ENCODE results near the gene MFSD12.

DNA sequence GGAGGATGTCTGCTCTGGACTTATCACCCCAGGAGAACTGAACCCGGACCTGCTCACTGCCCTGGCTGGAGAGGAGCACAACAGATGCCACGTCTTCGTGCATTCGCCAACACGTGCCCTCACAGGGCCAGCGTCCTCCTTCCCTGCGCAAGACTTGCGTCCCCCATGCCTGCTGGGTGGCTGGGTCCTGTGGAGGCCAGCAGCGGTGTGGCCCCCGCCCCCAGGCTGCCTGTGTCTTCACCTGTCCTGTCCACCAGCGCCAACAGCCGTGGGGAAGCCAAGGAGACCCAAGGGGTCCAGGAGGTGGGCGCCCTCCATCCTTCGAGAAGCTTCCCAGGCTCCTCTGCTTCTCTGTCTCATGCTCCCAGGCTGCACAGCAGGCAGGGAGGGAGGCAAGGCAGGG is 21.8 kb downstream of the MFSD12 start:
- no peak for TF ChIP-seq POLR2A (IDR thresholded peaks at IDR 0.05)
- TF ChIP-seq, protein P1, sequence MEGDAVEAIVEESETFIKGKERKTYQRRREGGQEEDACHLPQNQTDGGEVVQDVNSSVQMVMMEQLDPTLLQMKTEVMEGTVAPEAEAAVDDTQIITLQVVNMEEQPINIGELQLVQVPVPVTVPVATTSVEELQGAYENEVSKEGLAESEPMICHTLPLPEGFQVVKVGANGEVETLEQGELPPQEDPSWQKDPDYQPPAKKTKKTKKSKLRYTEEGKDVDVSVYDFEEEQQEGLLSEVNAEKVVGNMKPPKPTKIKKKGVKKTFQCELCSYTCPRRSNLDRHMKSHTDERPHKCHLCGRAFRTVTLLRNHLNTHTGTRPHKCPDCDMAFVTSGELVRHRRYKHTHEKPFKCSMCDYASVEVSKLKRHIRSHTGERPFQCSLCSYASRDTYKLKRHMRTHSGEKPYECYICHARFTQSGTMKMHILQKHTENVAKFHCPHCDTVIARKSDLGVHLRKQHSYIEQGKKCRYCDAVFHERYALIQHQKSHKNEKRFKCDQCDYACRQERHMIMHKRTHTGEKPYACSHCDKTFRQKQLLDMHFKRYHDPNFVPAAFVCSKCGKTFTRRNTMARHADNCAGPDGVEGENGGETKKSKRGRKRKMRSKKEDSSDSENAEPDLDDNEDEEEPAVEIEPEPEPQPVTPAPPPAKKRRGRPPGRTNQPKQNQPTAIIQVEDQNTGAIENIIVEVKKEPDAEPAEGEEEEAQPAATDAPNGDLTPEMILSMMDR (IDR thresholded peaks at IDR 0.05): no peak
- TF ChIP-seq POLR2AphosphoS5 (IDR thresholded peaks at IDR 0.05): no peak

All from gastroesophageal sphincter (tissue), 3 donors.